ENCODE data around the gene RGS7.
A peak's percentile ranks its signal among the peaks of the same experiment; 100 is the strongest.

Gene RGS7

GRCh38 chr1:241079047-241079446 is 278.0 kb downstream of the RGS7 start:
- no peak for DNase-seq (ENCODE audit: low spot score)

GRCh38 chr1:241077386-241078147 is 279.4 kb downstream of the RGS7 start:
- no peak for DNase-seq (ENCODE audit: low spot score)

- no peak for DNase-seq (ENCODE audit: low spot score)
Measured at GRCh38 chr1:241074507-241074906, 282.5 kb downstream of the RGS7 start.

- no peak for DNase-seq (ENCODE audit: low spot score)
Measured at GRCh38 chr1:241068359-241068758, 288.6 kb downstream of the RGS7 start.

- DNase-seq (ENCODE audit: low spot score): no peak
Measured at GRCh38 chr1:241063276-241063675, 293.7 kb downstream of the RGS7 start.

- DNase-seq (ENCODE audit: low spot score): no peak
Measured at GRCh38 chr1:241061062-241061461, 295.9 kb downstream of the RGS7 start.

GRCh38 chr1:241048622-241049021 is 308.4 kb downstream of the RGS7 start:
- DNase-seq (ENCODE audit: low spot score): no peak

GRCh38 chr1:241045659-241046058 is 311.3 kb downstream of the RGS7 start:
- no peak for DNase-seq (ENCODE audit: low spot score)

GRCh38 chr1:241034203-241034936 is 322.6 kb downstream of the RGS7 start:
- no peak for DNase-seq (ENCODE audit: low spot score)

- no peak for DNase-seq (ENCODE audit: low spot score)
Measured at GRCh38 chr1:241024834-241025233, 332.2 kb downstream of the RGS7 start.

- no peak for DNase-seq (ENCODE audit: low spot score)
Measured at GRCh38 chr1:241022366-241022765, 334.6 kb downstream of the RGS7 start.

GRCh38 chr1:241020851-241021697 is 335.9 kb downstream of the RGS7 start:
- DNase-seq (ENCODE audit: low spot score): no peak

GRCh38 chr1:241012708-241013340 is 344.2 kb downstream of the RGS7 start:
- no peak for DNase-seq (ENCODE audit: low spot score)

GRCh38 chr1:241007668-241008067 is 349.3 kb downstream of the RGS7 start:
- no peak for DNase-seq (ENCODE audit: low spot score)

- DNase-seq (ENCODE audit: low spot score): no peak
Measured at GRCh38 chr1:240999826-241000225, 357.2 kb downstream of the RGS7 start.

- no peak for DNase-seq (ENCODE audit: low spot score)
Measured at GRCh38 chr1:240998441-240999015, 358.5 kb downstream of the RGS7 start.

GRCh38 chr1:240998024-240998423 is 359.0 kb downstream of the RGS7 start:
- DNase-seq (ENCODE audit: low spot score): peak; percentile 40

GRCh38 chr1:240993004-240993403 is 364.0 kb downstream of the RGS7 start:
- DNase-seq (ENCODE audit: low spot score): no peak

GRCh38 chr1:240991230-240991629 is 365.8 kb downstream of the RGS7 start:
- no peak for DNase-seq (ENCODE audit: low spot score)

GRCh38 chr1:240987928-240988327 is 369.1 kb downstream of the RGS7 start:
- no peak for DNase-seq (ENCODE audit: low spot score)

- no peak for DNase-seq (ENCODE audit: low spot score)
Measured at GRCh38 chr1:240985081-240985480, 371.9 kb downstream of the RGS7 start.

- DNase-seq (ENCODE audit: low spot score): no peak
Measured at GRCh38 chr1:240980342-240980741, 376.7 kb downstream of the RGS7 start.
